ENCODE results near the gene SPATA31C1. TPM values are rescaled to one million over a fixed set of nuclear protein-coding genes. Genes with fewer than 3 reads are reported as not detected.
"Not testable (repeated sequence)": the region's sequence is repeated elsewhere in the genome, so short reads cannot be mapped to it uniquely, and the experiment has no call there.

SPATA31C1 gene
- total RNA-seq, 1 donor from 2014 or later = 0.07 TPM

DNA sequence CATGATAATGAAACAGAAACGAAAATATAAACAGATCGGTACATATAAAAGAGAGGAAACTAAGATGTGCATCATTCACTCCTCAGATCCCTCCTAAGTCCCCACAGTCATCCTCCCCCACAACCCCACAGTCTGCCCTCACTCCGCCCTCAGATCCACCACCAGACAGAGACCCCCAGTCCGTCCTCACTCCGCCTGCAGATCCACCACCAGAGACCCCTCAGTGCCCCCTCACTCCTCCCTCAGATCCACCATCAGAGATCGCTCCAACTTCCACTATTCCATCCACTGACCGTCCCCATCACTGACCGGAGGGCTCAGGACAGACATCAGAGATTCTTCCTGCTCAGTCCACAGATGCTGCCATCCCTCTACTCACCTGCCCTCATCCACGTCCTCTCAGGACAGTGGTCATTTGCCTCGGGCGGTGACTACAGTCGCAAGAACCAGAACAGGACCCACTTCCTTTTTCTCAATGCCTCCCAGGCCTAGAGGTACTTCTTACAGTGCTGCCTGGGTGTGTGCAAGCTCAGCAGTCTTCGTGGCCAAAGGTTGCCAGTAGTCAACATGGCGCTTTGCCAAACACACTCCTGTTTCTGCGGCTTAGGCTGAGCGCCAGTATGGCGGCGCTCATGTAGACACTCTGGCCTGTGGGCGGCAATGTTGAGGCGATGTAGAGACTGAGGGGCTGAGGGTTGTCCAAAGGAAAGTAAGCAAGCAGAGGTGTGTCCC is 8.3 kb upstream of the SPATA31C1 start:
- H3K27ac Mint-ChIP-seq = no peak overlapping the region
- no peak for DNase-seq (ENCODE audit: extremely low spot score, unreplicated experiment)

GRCh38 chr9:87910821-87911220 is 6.9 kb upstream of the SPATA31C1 start:
- H3K4me3 Mint-ChIP-seq = no peak overlapping the region
- DNase-seq (ENCODE audit: extremely low spot score, unreplicated experiment) = no peak
- no peak overlapping the region for H3K27ac Mint-ChIP-seq
- no peaks in the 10 kb centered on the region for H3K27me3 Mint-ChIP-seq
- H3K36me3 Mint-ChIP-seq = no peaks in the 10 kb centered on the region
- TF ChIP-seq CTCF (conservative IDR thresholded peaks at IDR 0.05) = no peak
- no peaks in the 10 kb centered on the region for H3K9me3 Mint-ChIP-seq
- no peaks in the 10 kb centered on the region for H3K4me1 Mint-ChIP-seq (ENCODE audit: unreplicated experiment)

More for the DNA sequence above, 8.3 kb upstream of the SPATA31C1 start:
- Mint-ChIP-seq H3K9me3 (no peaks in the 10 kb centered on the region), H3K27me3 (no peaks in the 10 kb centered on the region), H3K4me1 (ENCODE audit: unreplicated experiment) (no peaks in the 10 kb centered on the region), H3K36me3 (no peaks in the 10 kb centered on the region), H3K4me3 (no peak overlapping the region)
- TF ChIP-seq CTCF (conservative IDR thresholded peaks at IDR 0.05) = no peak

GRCh38 chr9:87919013-87919412 is 1.3 kb downstream of the SPATA31C1 start:
- H3K27ac Mint-ChIP-seq; H3K27me3 Mint-ChIP-seq; DNase-seq (ENCODE audit: extremely low spot score, unreplicated experiment); H3K36me3 Mint-ChIP-seq; H3K9me3 Mint-ChIP-seq; H3K4me3 Mint-ChIP-seq; H3K4me1 Mint-ChIP-seq (ENCODE audit: unreplicated experiment): not testable (repeated sequence)

DNA sequence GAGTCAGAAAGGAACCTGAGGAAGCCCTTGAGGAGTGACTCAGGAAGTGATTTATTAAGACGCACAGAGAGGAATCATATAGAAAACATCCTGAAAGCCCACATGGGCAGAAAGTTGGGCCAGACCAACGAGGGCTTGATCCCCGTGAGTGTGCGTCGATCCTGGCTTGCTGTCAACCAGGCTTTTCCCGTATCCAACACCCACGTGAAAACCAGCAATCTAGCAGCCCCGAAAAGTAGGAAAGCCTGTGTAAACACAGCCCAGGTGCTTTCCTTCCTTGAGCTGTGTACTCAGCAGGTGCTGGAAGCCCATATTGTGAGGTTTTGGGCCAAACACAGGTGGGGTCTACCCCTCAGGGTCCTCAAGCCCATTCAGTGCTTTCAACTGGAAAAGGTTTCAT is 3.8 kb downstream of the SPATA31C1 start:
- H3K9me3 Mint-ChIP-seq; H3K4me1 Mint-ChIP-seq (ENCODE audit: unreplicated experiment); H3K36me3 Mint-ChIP-seq; DNase-seq (ENCODE audit: extremely low spot score, unreplicated experiment); H3K27ac Mint-ChIP-seq; H3K4me3 Mint-ChIP-seq; H3K27me3 Mint-ChIP-seq: not testable (repeated sequence)

DNA sequence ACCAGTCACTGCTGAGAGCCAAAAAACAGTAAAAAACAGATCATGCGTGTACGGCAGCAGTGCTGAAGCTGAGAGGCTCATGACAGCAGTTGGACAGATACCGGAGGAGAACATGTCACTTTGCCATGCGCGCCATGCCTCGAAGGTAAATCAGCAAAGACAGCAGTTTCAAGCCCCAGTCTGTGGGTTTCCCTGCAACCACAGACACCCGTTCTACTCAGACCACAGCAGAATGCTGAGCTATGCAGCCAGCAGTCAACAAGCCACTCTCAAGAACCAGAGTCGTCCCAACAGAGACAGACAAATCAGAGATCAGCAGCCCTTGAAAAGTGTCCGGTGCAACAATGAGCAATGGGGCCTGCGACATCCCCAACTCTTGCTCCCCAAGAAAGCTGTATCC is 5.2 kb downstream of the SPATA31C1 start:
- H3K36me3 Mint-ChIP-seq; H3K27ac Mint-ChIP-seq; DNase-seq (ENCODE audit: extremely low spot score, unreplicated experiment); H3K27me3 Mint-ChIP-seq; H3K9me3 Mint-ChIP-seq; H3K4me3 Mint-ChIP-seq; H3K4me1 Mint-ChIP-seq (ENCODE audit: unreplicated experiment): not testable (repeated sequence)

GRCh38 chr9:87924851-87925250 is 7.1 kb downstream of the SPATA31C1 start:
- DNase-seq (ENCODE audit: extremely low spot score, unreplicated experiment); H3K27ac Mint-ChIP-seq; H3K9me3 Mint-ChIP-seq; H3K4me1 Mint-ChIP-seq (ENCODE audit: unreplicated experiment); H3K27me3 Mint-ChIP-seq; H3K36me3 Mint-ChIP-seq; H3K4me3 Mint-ChIP-seq: not testable (repeated sequence)

DNA sequence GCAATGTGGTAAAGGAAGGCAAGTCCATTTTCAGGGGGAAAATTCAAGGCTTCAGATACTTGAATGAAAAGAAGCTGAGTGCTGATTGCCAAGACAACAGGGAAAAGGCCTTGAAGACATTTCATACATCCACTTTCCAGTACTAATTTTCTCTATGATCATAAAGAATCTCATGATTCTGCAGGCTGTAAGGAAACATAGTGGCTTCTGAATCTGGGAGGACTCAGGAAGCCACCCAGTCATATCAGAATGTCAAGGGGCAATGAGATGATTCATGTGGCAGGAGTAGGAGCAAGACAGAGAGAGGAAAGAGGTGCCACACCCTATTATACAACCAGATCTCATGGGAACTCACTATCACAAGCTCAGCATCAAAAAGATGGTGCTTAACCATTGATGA is 11.4 kb downstream of the SPATA31C1 start:
- not testable (repeated sequence) for H3K27me3 Mint-ChIP-seq; H3K36me3 Mint-ChIP-seq; DNase-seq (ENCODE audit: extremely low spot score, unreplicated experiment)

GRCh38 chr9:87934444-87934843 is 16.7 kb downstream of the SPATA31C1 start:
- H3K4me3 Mint-ChIP-seq; H3K27ac Mint-ChIP-seq; H3K9me3 Mint-ChIP-seq; H3K4me1 Mint-ChIP-seq (ENCODE audit: unreplicated experiment); DNase-seq (ENCODE audit: extremely low spot score, unreplicated experiment); H3K27me3 Mint-ChIP-seq; H3K36me3 Mint-ChIP-seq: not testable (repeated sequence)

More for the DNA sequence above, 11.4 kb downstream of the SPATA31C1 start:
- not testable (repeated sequence) for H3K4me1 Mint-ChIP-seq (ENCODE audit: unreplicated experiment); H3K9me3 Mint-ChIP-seq; H3K4me3 Mint-ChIP-seq; H3K27ac Mint-ChIP-seq

DNA sequence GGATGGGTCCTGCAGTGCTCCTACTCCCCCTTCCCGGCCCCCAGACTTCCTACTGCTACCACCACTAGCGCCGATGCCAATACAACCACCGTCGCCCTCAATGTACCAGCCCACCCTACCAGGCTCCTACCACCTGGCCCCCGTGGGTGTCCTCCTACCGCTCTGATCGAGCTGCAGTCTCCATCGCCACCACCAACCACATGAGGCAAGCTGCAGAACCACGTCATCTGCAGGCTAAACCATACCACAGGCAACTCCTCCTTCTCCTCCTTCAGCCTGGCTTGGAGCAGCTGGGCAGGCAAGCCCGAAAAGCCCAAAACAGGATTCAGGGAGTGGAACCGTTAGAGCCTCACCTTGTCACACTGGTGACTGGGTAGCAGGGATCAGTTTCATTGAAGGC is 19.6 kb downstream of the SPATA31C1 start:
- DNase-seq (ENCODE audit: extremely low spot score, unreplicated experiment); H3K4me1 Mint-ChIP-seq (ENCODE audit: unreplicated experiment); H3K27ac Mint-ChIP-seq; H3K36me3 Mint-ChIP-seq; H3K27me3 Mint-ChIP-seq; H3K9me3 Mint-ChIP-seq; H3K4me3 Mint-ChIP-seq: not testable (repeated sequence)

- not testable (repeated sequence) for H3K27ac Mint-ChIP-seq; DNase-seq (ENCODE audit: extremely low spot score, unreplicated experiment); H3K4me3 Mint-ChIP-seq; H3K4me1 Mint-ChIP-seq (ENCODE audit: unreplicated experiment); H3K36me3 Mint-ChIP-seq; H3K27me3 Mint-ChIP-seq; H3K9me3 Mint-ChIP-seq
Observed at GRCh38 chr9:87937918-87938317, 20.2 kb downstream of the SPATA31C1 start.

GRCh38 chr9:87938336-87938735 is 20.6 kb downstream of the SPATA31C1 start:
- H3K9me3 Mint-ChIP-seq; H3K4me1 Mint-ChIP-seq (ENCODE audit: unreplicated experiment); H3K27ac Mint-ChIP-seq; H3K4me3 Mint-ChIP-seq; H3K27me3 Mint-ChIP-seq; DNase-seq (ENCODE audit: extremely low spot score, unreplicated experiment); H3K36me3 Mint-ChIP-seq: not testable (repeated sequence)

DNA sequence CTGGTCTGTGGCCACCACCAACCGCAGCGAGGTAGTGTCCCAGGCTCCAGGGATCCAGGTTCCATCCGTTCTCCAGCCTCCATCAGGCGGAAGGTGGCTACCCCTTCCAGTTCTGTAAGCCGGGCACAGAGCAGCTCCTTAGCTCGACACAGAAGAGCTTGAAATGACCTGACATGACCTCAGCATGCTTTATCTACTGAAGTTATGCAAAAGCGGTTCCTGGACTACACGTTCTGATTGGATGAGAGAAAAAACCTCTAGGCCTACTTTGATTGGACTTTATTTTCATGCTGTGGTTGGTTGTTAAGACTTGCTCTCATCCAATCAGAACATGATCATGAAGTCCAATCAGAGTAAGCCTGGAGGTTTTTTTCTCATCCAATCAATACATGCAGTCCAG is 21.3 kb downstream of the SPATA31C1 start:
- H3K36me3 Mint-ChIP-seq; H3K4me3 Mint-ChIP-seq; DNase-seq (ENCODE audit: extremely low spot score, unreplicated experiment); H3K27me3 Mint-ChIP-seq; H3K4me1 Mint-ChIP-seq (ENCODE audit: unreplicated experiment); H3K9me3 Mint-ChIP-seq; H3K27ac Mint-ChIP-seq: not testable (repeated sequence)

Data from type B pancreatic cell (in vitro differentiated cells).